Measurements from ENCODE around the gene SPRING1.
"Not testable (repeated sequence)": the region's sequence is repeated elsewhere in the genome, so short reads cannot be mapped to it uniquely, and the experiment has no call there.

The SPRING1 gene

GRCh38 chr12:116737774-116738657 lies at the start of gene SPRING1, which contains the start of gene RNFT2:
Gene SPRING1 (minus strand): TSS chr12:116738069. CDS start chr12:116737900, 169 bp downstream.
Gene RNFT2 (plus strand): TSS chr12:116738315. CDS start chr12:116740498, 2,183 bp downstream.
- FAIRE-seq, result peak; percentile 43

- FAIRE-seq, result no peak
Measured at GRCh38 chr12:116784238-116784612, 46.4 kb upstream of the SPRING1 start.

- FAIRE-seq, result no peak
Measured at GRCh38 chr12:116783525-116784237, 45.8 kb upstream of the SPRING1 start.

GRCh38 chr12:116780942-116781341 lies 43.1 kb upstream of the SPRING1 start:
- FAIRE-seq, result no peak

DNA sequence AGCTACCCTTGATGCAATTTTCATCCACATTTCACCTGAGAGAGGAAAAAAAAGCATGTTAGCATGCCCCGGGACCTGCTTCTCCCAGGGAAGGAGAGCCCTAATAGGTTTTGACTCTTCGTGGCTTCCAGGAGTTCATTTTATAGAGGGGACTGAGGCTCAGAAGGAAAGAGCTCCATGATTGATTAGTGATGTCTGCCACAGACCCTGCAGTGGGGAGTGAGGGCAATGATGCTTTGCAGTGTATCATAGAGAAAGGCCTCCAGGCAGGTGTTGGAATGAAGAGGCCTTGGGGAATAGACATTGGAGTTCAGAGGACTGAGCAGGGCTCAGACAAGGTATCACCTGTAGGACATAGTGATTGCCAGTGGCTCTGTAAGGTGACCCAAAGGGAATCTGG lies 41.7 kb upstream of the SPRING1 start:
- no peak for FAIRE-seq

- no peak for FAIRE-seq
Measured at GRCh38 chr12:116777245-116777644, 39.4 kb upstream of the SPRING1 start.

DNA sequence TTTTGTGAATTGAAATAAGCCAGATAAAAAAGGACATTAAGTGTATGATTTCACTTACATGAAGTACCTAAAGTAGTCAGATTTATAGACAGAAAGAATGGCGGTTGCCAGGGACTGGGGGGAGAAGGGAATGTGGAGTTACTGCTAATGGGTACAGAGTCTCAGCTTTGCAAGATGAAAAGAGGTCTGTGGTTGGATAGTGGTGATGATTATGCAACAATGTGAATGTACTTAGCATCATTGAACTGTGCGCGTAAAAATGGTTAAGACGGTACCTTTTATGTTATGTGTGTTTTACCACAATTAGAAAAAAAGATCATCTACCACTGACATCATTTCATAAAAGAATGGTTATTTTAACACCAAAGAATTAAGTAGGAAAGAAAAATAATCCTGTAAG lies 36.2 kb upstream of the SPRING1 start:
- FAIRE-seq, result no peak

DNA sequence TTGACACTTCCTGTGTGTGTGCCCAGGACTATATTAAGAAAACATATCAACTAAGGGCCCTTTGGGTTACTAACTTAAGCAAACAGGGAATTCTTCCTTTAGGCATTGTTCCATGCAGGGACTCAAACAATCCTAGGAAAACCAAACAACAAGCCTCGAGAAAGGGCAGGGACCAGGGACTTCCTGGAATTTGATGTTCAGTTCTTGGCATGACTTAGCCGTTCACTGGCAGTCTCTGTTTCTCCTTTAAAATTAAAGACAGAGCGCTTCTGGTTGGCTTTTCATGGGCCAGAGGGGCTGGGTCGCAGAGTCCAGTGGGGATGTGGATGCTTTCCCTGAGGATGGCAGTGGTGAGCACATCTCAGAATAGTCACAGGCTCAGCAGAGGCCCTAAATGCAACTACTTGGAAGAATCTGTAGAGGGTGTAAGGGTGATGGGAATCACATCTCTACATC lies 35.4 kb upstream of the SPRING1 start:
- FAIRE-seq, result no peak

GRCh38 chr12:116771651-116772050 lies 33.8 kb upstream of the SPRING1 start:
- FAIRE-seq, result no peak

- no peak for FAIRE-seq
Measured at GRCh38 chr12:116766746-116767145, 28.9 kb upstream of the SPRING1 start.

DNA sequence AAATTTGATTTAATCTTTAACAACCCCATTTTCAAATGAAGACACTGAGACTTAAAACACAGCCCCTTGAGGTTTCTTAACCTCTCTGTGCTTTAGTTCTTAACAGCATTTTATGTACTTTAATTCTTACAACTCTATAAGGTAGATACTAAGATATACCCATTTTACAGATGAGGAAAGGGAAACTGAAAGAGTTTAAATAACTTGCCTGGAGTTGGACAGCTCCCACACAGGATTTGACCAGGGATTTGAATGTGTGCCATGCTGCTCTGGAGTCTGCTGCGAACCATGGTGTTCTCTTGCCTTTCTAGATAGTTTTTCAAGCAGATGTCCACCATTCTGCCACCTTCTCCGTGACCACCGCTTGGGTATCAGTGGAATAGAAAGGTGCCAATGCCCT lies 28.4 kb upstream of the SPRING1 start:
- FAIRE-seq, result no peak

- no peak for FAIRE-seq
Measured at GRCh38 chr12:116765271-116765670, 27.4 kb upstream of the SPRING1 start.

GRCh38 chr12:116761499-116761898 lies 23.6 kb upstream of the SPRING1 start:
- no peak for FAIRE-seq

DNA sequence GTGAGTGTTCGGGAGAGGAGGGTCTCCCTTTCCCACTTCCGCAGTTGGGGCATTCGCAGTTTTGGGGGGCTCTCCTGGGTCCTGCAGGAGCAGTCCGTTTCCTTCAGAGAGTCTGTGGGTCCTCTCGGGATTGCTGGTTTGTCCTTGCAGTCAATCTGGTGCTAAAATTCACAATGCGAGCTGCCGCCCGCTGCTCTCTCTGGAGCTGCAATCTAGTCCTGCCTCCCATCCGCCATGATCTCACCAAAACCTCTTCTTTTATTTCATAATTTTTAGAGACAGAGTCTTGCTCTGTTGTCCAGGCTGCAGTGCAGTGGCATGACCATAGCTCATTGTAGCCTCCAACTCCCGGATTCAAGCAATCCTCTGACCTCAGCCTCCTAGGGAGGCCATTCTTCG lies 22.8 kb upstream of the SPRING1 start:
- FAIRE-seq, result no peak

DNA sequence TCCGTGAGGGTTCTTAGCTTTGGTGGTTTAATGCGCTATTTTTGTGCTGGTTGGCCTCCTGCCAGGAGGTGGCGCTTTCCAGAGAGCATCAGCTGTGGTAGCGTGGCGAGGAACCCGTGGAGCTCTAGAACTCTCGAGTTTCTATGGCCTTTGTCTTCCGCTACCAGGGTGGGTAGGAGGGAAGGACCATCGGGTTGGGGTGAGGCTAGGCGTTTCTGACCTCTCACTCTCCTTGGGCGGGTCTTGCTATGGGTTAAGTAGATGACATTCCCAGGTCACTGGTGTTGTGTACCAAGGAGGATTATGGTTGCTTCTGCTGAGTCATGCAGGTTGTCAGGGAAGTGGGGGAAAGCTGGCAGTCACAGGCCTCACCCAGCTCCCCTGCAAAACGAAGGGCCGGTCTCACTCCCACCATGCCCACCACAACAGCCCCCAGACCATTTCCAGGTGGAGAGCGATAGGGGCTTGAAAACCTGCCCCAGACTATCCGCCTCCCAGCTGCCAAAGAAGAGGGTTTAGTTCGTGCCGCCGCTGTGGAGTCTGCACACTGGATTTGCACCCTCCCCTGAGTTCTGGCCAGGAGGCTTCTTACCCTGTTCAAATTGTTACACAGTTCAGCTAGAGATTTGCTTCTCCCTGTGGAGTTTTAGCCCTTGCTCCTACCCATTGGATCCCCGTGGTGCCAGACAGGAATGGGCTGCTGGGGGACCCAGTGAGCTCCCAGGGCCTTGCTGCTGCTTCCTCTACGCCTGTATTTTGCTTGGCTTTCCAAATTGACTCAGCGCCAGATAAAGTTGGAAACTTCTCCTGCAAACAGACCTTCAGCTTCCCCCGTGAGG lies 22.1 kb upstream of the SPRING1 start:
- FAIRE-seq, result no peak

- not testable (repeated sequence) for FAIRE-seq
Measured at GRCh38 chr12:116754783-116755182, 16.9 kb upstream of the SPRING1 start.

DNA sequence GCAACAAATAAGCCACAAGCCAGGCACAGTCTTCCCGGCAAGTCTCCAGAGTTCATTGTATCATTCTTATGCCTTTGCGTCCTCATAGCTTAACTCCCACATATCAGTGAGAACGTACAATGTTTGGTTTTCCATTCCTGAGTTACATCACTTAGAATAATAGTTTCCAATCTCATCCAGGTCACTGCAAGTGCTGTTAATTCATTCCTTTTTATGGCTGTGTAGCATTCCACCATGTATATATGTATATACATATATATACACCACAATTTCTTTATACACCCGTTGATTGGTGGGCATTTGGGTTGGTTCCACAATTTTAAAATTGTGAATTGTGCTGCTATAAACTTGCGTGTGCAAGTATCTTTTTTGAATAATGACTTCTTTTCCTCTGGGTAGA lies 16.2 kb upstream of the SPRING1 start:
- not testable (repeated sequence) for FAIRE-seq

DNA sequence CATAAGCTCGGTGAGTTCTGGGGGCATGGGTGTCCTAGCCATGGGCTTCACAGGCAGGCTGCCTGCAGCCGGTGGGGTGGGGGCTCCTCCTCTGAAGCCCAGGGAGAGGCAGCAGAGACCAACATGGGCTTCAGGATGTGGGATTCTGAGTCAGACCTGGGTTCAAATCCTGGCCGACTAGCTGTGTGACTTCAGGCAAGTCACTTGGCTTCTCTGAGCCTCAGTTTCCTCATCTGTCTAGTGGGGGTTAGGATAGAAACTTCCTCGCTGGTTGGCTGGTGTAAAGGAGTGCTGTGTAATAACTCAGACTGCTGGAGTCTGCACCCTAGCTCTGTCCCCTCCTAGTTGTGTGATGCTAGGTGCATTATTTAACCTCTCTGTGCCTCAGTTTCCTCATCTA lies 12.4 kb upstream of the SPRING1 start:
- FAIRE-seq, result no peak

DNA sequence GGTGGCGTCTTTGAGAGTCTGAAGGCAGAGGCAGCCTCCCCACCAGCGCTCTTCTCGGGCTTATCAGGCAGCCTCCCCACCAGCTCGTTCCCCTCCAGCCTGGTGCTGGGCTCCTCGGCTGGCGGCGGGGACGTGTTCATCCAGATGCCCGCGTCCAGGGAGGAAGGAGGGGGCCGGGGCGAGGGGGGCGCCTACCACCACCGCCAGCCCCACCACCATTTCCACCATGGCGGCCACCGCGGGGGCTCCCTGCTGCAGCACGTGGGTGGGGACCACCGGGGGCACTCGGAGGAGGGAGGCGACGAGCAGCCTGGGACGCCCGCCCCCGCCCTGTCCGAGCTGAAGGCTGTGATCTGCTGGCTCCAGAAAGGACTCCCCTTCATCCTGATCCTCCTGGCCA lies 12.0 kb upstream of the SPRING1 start:
- FAIRE-seq, result no peak

GRCh38 chr12:116745554-116745953 lies 7.7 kb upstream of the SPRING1 start:
- no peak for FAIRE-seq

DNA sequence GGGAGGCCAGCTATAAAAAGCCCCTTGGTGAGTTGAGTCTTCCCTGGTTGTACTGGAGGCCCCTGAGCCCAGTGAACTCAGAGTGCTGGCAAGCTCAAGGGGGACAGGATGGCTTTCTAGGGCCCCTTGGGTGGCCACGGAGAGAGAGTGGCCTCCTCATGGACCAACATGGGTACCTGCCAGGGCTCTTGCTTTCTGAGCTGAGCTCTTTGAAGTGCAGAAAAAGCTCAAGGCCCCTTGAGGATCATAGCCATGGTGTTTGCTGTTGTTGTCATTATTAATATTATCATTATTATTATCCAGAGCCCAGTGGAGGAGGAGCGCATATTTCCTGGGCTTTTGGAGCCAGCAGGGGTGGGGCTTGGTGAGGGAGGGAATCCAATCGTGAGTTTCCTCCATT lies 6.9 kb upstream of the SPRING1 start:
- no peak for FAIRE-seq

GRCh38 chr12:116742787-116743186 lies 4.9 kb upstream of the SPRING1 start:
- not testable (repeated sequence) for FAIRE-seq

- no peak for FAIRE-seq
Measured at GRCh38 chr12:116739381-116739887, 1.6 kb upstream of the SPRING1 start.
